Suprapubic skin (tissue), 4 donors: Measurements from ENCODE around the gene IKZF1.

Source experiments
- EP300 ChIP-seq: sonication (generic); formaldehyde crosslinking; IDR thresholded peaks from one replicate; pipeline ENCODE4 v1.6.1; 2017; ENCODE audit warnings: antibody characterized with exemption
- POLR2A ChIP-seq, 2 donors: fragments of 450-650 bp; IDR thresholded peaks; one replicate each; pipeline ENCODE4 v1.6.1; 2017; ENCODE audit warnings: antibody characterized with exemption in 2 of 2, mild to moderate bottlenecking in 2 of 2, moderate library complexity in 2 of 2
- POLR2AphosphoS5 ChIP-seq, 3 donors: sonication (generic); formaldehyde crosslinking; IDR thresholded peaks; one replicate each; pipeline ENCODE4 v1.6.1; 2017; ENCODE audit warnings: antibody characterized with exemption in 3 of 3
- TF ChIP-seq, protein P1 (sequence below), 2 donors: fragments of 200-600 bp in 1 of 2; fragments of 450-650 bp in 1 of 2; sonication (generic) in 1 of 2; IDR thresholded peaks; one replicate each; pipeline ENCODE4 v1.5.1; 2016 to 2019; ENCODE audit warnings: antibody characterized with exemption in 2 of 2, mild to moderate bottlenecking in 1 of 2, moderate library complexity in 1 of 2

DNA sequence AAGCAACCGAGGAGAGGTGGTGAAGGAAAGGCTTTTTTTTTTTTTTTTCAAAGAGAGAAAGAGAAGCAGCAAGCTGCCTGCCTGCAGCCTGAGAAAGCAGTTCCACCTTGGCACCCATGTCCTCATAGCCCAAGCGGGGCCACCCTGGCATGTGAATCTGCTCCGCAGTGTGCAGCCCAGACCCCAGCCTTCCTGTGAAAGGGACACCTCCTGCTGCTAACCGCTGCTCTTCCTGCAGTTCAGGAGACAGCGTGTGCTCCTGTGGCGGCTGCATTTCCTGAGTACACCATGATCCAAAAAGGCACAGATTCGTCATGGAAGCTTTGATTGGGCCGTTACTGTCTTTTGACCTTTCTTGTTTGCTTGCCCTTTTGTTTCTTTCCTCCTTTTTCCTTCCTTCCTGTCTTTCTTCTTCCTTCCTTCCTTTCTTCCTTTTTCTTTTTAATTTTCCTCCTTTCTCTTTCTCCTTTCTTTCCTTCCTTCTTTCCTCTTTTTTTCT lies 38.1 kb downstream of the IKZF1 start:
- no peak for TF ChIP-seq POLR2A (IDR thresholded peaks at IDR 0.05)
- TF ChIP-seq, protein P1, sequence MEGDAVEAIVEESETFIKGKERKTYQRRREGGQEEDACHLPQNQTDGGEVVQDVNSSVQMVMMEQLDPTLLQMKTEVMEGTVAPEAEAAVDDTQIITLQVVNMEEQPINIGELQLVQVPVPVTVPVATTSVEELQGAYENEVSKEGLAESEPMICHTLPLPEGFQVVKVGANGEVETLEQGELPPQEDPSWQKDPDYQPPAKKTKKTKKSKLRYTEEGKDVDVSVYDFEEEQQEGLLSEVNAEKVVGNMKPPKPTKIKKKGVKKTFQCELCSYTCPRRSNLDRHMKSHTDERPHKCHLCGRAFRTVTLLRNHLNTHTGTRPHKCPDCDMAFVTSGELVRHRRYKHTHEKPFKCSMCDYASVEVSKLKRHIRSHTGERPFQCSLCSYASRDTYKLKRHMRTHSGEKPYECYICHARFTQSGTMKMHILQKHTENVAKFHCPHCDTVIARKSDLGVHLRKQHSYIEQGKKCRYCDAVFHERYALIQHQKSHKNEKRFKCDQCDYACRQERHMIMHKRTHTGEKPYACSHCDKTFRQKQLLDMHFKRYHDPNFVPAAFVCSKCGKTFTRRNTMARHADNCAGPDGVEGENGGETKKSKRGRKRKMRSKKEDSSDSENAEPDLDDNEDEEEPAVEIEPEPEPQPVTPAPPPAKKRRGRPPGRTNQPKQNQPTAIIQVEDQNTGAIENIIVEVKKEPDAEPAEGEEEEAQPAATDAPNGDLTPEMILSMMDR (IDR thresholded peaks at IDR 0.05), result no peak
- no peak for TF ChIP-seq EP300
- no peak for TF ChIP-seq POLR2AphosphoS5 (IDR thresholded peaks at IDR 0.05)
